Fibroblast of skin of left biceps (primary cell): ENCODE data around the gene EAF1.
"Not testable (repeated sequence)": the region's sequence is repeated elsewhere in the genome, so short reads cannot be mapped to it uniquely, and the experiment has no call there.

Experiments used
- DNase-seq, 2 experiments: peaks; one replicate each; pipeline ENCODE4 v3.0.0-alpha.2; 2013; ENCODE audit warnings: low read depth in 2 of 2

Gene EAF1

DNA sequence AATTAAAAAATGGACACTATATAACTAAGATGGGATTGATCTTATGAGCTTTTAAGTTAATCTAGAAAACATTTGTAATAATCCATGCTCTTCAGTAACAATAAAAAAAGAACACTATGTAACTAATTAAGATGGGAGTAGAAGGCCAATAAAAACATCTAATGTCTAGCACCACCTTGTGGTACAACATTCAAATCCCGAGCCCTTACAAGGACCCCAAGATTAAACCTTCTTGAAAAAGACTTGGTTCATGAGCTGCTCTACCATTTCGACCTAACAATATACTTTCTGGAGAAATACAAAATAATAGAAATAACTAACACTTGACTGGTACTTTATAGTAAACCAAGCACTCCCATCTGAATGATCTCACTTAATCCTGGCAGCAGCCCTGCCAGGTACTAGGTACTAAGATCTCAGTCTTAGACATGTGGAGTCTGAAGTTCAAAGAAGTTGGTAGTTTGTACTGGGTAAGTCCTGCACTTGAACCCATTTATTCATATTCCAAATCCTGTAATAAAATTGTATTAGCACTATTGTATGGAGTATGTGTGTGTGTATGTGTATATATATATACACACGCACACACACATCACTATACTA lies 21.8 kb upstream of the EAF1 start:
- peak; percentile 19 to 24 for DNase-seq

DNA sequence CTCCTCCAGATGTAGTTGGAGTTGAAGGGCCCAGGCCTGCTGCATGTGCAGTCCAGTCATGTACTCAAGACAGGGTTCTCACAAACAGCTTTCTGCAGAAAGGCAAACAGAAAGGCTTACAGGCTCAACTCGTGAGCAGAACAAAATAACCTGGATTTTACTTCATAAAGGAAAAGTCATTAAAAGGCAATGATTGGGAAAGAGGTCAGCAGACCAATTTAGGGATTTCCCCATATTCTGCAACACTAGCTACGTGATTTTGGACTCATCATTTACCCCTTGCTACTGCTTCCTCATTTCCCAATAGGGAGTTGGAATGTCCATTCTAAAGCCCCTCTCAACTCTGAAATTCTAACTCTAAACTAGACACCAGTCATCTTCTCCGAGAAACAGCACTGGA lies 18.2 kb upstream of the EAF1 start:
- DNase-seq = no peak

DNA sequence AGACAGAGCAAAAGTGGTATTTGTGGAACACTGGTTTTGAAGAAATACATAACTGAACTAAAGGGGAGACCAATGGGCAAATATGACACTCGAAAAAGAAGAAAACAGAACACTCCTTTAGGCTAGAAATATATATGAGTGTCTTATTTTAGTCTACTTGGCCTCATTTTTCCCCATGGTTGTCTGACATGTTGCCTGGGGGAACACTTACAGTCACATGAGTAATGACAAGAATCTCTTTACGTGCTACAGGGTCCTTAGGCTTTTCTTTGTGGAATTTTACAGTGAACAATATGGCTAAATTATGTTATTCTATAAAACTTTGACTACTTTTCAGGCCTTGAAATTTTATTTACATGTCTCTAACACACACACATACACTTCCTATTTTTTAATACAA lies 17.6 kb upstream of the EAF1 start:
- DNase-seq = no peak

DNA sequence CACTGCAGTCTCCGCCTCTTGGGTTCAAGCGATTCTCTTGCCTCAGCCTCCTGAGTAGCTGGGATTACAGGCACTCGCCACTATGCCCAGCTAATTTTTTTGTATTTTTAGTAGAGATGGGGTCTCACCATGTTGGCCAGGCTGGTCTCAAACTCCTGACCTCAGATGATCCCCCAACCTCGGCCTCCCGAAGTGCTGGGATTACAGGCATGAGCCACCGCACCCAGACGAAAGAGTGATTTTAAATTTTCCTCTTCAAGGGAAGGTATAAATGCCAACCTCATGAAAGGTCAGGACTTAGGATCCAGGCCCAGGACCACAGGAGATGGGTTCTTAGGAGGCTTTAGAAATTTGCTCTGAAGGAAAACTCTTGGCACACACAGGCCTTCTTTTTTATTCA lies 16.4 kb upstream of the EAF1 start:
- DNase-seq = not testable (repeated sequence)

DNA sequence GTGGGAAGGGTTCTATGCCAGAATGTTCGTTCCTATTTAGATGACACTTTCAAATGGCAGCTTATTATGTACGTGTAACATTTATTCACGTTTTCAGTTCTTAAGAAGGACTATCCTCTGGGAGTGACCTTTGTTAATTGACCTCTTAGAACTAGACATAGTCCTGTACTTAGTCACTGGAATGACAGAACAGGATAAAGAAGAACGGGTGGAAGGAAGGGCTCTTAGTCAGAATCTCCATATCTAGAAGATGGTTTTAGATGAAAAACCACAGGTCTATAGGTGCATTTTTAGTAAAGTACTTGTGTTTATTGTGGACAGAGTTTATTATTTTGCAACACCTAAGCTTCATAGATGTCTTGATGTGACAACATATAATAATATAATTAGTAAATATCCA lies 6.5 kb upstream of the EAF1 start:
- DNase-seq = no peak

DNA sequence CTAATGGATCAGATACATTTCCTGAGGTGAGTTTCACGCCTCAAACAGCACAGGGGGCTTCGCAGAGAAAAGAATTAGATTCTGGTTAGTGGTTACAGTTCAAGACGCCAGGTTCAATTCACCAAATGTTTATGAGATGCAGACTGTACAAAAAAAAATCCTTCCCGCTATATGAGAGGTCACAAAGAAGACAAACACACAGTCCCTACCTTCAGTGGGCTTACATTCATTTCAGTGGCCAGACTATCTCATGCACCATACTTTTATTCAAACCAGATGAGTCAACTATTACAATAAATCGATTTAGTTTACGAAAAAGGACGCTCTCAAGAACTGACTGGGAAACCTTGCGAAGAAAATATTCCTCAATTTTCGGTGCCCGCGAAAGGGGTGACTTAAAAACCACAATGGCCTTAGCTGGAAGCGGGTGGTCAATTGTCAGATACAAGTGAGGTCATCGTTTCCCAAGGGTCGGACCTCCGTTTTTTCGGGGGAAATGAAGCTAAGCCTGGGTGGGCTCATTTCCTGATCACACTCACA lies 749 bp upstream of the EAF1 start:
- no peak for DNase-seq

DNA sequence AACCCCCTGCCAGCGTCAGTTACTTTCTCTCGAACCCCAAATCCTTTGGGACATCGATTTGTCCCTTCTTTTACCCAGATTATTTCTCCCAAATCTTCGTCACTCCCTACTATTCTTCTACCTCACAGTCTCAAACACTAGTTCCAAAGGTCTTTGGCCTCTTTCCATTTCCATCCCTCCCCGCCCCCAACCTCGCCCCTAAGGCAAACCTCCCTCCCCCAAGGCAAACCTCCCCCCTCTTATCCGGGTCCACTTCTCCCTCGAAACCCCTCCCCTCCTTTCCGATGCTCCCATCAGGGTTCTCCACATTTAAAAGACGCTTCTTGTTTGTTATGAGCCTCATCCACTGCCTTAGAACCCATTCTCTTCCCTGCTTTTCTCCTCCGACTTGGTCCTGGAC lies 583 bp downstream of the EAF1 start:
- DNase-seq = no peak

DNA sequence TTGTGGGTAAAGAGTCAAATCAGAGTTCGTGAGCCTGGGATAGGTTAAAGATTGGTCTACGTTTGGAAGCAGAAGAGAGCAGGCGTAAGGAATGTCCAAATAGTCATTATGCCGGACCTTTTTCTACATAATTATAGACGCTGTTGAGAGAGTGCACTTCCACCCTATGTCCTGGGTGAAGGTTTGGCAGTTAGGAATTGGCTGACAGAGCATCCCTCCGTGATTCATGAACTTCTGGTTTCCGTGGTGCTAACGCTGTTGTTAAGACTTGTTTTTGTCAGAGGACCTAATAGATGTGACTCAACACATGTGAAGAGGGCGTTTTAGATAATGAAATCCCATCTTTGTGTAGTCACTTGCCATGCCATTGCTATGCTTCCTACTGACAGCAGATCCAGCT lies 1.1 kb downstream of the EAF1 start:
- DNase-seq = no peak

DNA sequence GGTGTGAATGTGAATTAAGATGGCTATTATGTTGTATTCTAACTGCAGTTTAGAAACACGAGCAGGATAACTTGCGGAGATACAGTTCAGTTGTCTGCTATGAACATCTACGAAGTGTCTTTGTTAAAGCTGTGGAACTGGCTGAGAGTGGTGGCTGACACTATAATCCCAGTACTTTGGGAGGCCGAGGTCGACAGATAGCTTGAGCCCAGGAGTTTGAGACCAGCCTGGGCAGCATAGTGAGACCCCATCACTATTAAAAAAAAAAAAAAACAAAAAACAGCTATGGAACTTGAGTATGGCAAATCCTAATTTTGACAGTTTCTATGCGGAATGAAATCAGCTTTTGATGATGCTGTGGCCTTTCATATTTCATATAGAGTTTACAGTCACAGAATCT lies 1.7 kb downstream of the EAF1 start:
- DNase-seq = no peak

DNA sequence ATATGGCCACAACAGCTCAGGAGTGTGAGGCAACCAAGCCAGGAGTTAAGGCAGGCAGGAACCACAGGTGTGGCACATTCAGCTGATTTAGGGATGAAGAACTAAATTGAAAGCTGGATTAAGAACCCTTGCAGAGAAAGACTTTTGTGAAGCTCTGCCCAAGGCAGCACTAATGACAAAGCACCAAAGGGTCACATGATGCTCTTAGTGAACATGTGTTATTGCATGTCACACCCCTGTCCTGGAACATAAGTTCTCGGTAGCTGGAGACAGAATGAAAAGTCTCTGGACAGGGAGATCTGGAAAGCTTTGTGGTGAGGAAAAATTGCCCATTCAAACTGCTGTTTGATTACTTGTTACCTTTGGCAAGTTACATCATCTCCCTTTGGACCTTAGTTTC lies 3.2 kb downstream of the EAF1 start:
- no peak for DNase-seq

DNA sequence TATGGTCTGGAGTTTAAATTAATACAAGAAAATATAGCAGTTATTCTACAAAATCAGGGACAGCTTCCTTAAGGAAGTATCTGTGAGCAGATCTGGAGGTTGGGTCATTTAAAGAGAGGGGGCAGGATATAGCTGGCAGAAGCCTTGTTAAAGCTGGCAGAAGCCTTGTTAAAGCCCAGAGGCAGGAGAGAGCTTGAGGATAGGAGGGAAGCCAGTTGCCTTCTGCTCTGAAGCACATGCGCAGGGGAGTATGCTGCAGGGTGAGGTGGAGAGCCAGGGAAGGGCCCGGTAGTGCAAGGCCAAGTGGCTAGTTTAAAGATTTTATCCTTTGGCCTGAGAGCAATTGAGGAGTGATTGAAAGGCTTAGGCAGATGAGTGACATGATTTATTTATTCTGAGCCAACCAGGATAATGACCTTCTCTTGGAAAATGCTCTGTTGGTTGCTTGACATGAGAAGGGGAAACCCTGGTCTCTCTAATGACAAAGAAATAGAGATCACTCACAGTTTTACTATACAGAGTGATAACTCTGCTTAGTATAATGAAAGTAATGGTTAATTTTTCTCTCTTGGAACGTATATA lies 3.9 kb downstream of the EAF1 start:
- DNase-seq = no peak

DNA sequence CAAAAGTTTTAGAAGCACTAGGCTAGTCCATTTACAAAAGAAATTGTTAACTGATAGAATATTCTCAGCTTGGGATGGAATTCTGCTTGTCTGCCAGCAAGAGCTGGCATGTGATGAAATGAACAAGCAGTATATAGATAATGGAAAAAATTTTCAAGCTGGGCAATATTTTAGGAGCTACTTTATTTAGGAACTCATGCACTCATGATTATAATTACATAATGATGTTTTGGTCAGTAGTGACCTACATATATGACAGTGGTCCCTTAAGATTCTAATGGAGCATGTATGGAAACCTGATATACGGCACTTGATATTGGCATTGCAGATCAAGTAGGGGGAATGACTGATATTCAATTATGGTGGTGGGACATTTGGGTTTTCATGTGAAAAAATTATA lies 6.1 kb downstream of the EAF1 start:
- DNase-seq = no peak

DNA sequence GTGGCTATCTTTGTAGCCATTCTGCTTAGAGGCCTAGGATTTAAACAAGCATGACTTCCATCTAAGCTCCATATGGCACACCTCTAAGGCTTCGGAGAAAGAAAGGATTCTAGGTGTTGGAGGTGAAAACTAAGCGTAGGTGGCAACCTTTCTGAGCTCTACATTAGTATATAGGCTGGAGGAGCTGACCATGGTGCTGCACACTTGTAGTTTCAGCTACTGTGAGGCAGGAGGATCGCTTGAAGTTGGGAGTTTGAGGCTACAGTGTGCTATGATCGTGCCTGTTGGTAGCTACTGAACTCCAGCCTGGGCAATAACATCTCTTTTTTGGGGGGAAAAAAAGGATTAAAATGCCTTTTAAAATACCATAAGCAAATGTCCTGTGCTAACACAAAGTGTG lies 7.4 kb downstream of the EAF1 start:
- DNase-seq = no peak

DNA sequence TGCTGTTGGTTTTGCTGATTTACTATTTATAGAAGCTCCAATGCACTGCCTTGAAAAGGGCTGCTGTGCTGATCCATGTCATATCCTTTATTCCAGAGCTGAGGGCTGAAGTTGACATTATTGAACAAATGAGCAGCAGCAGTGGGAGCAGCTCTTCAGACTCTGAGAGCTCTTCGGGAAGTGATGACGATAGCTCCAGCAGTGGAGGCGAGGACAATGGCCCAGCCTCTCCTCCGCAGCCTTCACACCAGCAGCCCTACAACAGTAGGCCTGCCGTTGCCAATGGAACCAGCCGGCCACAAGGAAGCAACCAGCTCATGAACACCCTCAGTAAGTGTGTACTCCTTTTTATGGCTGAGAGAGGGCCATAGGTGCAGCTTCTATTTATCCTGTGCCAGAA lies 8.8 kb downstream of the EAF1 start:
- no peak for DNase-seq

DNA sequence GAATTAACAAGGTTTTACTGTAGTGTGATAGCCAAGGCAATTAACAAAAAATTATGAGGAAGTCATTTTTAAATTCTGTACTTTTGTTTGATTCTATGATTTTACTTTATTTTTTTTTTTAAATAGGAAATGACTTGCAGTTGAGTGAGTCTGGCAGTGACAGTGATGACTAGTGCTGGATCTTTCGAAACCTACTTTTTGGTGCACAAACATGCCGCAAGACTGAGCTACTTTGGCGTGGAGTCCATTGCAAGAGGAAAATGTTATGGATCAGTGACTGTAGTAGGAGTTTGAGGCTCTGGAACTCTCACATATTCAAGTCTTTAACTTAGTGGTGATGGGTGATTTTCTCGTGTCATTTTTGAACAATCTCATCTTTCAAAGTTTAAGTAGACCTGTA lies 11.6 kb downstream of the EAF1 start:
- no peak for DNase-seq

DNA sequence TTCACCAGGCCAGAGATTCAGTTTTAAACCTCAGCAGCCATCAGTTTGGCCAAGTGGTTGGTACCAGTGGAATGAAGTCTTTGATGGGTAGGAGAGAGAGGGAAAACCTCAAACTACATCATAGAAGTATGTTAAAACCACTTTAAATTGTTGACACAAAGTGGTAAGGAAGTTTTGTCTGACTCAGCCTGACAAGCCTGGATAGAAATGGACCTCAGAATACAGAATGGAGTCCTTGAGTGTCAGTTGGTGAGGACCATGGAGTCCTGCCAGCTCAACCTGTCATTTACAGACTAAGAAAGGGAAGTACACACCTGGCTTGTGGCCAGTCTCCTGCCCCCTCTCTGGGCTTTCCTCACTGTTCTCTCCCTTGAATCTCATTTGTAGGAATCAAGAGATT lies 12.1 kb downstream of the EAF1 start:
- DNase-seq = no peak

DNA sequence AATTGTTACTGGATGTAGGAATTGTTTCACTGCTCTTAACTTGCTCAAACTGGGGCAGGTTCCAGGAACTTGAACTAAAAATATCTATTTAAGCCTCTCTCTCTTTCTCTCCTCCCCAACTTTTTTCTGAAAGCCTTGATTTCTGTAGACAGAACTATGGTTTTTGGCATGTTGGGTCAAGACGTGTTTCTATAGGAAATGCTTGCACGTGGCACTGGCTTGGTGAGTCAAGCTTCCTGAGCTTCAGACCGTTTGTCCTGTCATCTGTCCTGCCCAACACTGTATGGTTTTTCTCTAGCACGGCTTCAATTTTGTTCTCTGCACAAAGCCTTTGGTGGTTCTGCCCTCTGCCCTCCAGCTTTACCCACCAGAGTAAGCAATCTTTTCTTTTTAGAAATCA lies 13.5 kb downstream of the EAF1 start:
- DNase-seq = no peak

DNA sequence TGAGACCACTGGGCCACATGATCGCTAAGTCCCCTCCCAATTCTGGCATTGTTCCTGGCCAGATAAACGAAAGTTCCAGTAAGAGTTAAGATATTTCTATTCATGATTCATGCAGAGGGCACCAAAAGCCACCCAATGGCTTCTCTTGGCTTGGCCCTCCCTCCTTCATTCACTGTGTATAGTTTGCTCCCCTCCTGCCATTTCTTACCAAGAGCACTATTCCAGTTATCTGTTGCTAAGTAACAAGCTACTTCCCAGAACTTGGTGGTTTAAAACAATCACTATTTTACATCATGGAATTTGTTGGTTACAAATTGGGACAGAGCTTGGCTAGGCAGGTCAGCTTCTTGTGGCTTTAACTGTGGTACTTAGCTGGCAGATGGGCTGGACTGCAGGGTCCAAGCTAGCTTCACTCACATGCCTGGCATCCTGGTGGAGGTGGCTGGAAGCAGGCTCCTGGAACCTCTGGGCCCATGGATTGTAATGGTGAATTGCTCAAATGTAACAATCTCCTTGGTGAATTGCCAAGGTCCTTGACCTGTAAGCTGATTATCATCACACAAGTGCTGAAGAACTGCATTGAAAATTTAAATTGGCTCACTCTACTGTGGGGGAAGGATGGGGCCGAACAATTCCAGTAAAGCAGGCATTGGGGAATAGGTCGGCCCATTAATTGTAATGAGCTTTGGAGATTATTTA lies 16.6 kb downstream of the EAF1 start:
- DNase-seq = no peak

DNA sequence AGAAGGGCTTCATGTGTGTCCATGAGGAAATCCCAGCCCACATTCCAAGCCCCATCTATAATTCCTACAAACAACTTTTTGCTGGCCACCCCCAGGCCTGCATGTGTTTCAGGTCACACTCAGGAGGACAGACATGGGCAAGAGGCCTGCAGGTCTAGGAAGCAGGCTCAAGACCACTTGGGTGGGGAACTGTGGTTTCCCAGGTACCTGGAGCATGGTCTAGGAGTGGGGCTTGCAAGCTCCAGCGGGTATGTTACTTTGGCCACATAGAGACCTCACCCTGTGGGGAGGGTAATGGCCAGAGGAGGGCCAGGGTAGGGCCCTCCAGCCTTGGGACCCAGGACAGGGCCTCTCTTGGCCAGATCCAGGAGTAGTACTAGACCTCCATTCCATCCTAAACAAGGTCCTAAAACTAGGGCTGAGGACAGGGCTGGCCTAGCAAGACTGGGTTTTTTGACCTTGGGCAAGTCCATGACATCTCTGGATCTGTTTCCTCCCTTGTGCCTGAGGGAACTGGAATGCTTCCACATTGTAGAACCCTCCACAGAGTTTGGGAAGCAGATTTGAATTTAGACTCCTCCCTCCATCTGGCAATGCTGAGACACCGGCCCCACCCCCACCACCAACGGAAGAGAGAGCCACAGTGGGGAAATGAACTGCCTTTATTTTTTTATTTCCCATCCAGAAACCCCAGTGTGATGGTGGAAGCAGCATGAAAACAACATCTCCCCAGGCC lies 22.3 kb downstream of the EAF1 start:
- DNase-seq = no peak

DNA sequence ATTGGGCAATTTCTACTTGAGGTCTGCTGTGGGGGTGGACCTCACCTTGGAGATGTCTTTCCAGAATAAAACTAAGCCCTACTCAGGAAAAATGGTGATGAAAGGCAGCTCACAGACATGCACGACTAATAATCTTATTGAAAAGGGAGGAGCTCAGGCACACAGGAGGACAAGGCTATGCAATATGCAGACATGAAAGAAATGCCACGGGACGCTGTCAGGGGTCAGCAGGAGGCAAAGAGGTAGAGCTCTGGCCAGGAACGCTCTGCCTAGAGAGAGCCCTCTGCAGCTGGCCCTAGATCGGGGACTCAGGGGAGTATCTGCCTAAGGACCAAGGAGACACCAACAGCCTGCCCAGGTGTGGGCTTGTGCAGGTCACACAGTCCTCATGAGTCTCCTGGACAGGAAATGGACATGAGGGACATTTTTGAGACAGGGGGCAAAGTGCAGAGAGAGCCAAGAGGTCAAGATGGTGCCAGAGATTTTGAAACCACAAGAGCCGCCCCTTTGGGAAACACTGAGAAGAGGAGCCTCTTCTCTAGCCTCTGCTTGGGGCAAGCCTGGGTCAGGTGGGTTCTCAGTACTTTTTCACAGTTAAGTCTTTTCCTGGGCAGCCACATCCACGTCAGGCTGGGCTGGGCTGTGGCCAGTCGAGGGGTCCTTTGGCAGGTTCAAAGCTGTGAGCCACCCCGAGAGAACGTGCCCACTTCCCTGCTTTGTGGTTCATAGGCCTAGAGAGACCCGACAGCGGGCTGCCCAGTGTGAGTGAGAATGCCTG lies 23.2 kb downstream of the EAF1 start:
- DNase-seq = no peak

DNA sequence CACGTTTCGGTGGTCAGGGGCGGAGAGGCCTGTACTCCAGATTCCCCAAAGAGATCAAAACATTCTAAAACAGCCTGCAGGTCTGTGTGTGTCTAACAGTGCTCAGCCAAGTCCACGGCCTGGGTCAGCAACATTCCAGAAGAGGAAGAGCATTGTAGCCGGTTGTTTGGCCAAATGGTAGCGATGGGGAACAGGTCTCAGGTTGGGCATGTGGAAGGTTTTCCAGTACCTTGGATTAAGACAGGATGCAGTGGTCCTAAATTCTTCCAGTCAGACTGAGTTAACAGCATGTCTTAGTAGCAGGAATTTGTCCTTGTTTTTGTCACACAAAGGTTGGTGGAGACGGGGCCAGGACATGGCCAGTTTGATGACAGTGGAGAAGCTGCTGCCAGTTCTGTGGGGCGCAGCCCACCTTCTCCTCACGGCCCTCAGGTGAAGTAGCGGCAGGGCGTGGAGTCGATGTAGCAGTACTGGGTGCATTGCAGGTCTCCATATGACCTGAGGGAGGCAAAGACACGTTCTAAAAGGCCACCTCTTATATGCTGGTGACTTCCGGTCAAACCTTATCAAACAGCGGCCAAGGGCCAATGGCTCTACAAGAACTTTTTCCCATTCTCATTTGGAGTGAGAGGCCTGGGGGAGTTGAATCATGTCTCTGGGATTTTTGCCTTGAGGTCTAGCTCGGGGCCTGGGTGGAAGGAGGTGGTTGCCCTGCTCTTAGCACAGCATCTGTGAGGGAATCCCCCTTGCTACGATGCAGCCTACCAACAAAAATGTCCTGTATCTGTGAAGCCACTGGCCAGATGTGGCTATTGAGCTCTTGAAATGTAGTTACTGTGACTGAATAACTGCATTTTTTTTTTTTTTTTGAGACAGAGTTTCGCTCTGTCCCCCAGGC lies 24.1 kb downstream of the EAF1 start:
- no peak for DNase-seq
